CD4-positive, alpha-beta T cell treated with Interleukin-2 at 100 ng/mL for 4 hours (primary cell): ENCODE measurements around the gene NTM.
"Not testable (repeated sequence)": the region's sequence is repeated elsewhere in the genome, so short reads cannot be mapped to it uniquely, and the experiment has no call there.

Experiments
- DNase-seq: peaks from one replicate; pipeline ENCODE4 v3.0.0-alpha.2; 2020; ENCODE audit warnings: low spot score

NTM gene

GRCh38 chr11:131894615-131895544 lies 524.5 kb downstream of the NTM start:
- DNase-seq: no peak

- no peak for DNase-seq
Observed at GRCh38 chr11:131895865-131896264, 525.5 kb downstream of the NTM start.

GRCh38 chr11:131896978-131897615 lies 526.7 kb downstream of the NTM start:
- no peak for DNase-seq

GRCh38 chr11:131897956-131898355 lies 527.5 kb downstream of the NTM start:
- no peak for DNase-seq

GRCh38 chr11:131898949-131899348 lies 528.5 kb downstream of the NTM start:
- DNase-seq: no peak

GRCh38 chr11:131899950-131900580 lies 529.6 kb downstream of the NTM start:
- DNase-seq: no peak

GRCh38 chr11:131902421-131902820 lies 532.0 kb downstream of the NTM start:
- no peak for DNase-seq

- no peak for DNase-seq
Observed at GRCh38 chr11:131903074-131903473, 532.7 kb downstream of the NTM start.

GRCh38 chr11:131904756-131905155 lies 534.3 kb downstream of the NTM start:
- DNase-seq: no peak

GRCh38 chr11:131906963-131907362 lies 536.5 kb downstream of the NTM start:
- no peak for DNase-seq

- no peak for DNase-seq
Observed at GRCh38 chr11:131907371-131907770, 537.0 kb downstream of the NTM start.

- no peak for DNase-seq
Observed at GRCh38 chr11:131908316-131908715, 537.9 kb downstream of the NTM start.

- DNase-seq: no peak
Observed at GRCh38 chr11:131909426-131910177, 539.2 kb downstream of the NTM start.

GRCh38 chr11:131910178-131910522 lies 539.7 kb downstream of the NTM start:
- no peak for DNase-seq

GRCh38 chr11:131910523-131911387 lies 540.3 kb downstream of the NTM start:
- DNase-seq: no peak

GRCh38 chr11:131911388-131912032 lies 541.1 kb downstream of the NTM start:
- DNase-seq: not testable (repeated sequence)

GRCh38 chr11:131912134-131912533 lies 541.7 kb downstream of the NTM start:
- no peak for DNase-seq

GRCh38 chr11:131913267-131913666 lies 542.9 kb downstream of the NTM start:
- DNase-seq: no peak

- DNase-seq: no peak
Observed at GRCh38 chr11:131914361-131914774, 544.0 kb downstream of the NTM start.

- DNase-seq: no peak
Observed at GRCh38 chr11:131916638-131917037, 546.2 kb downstream of the NTM start.
